ENCODE data around the gene GPR84. TPM values are rescaled to one million over a fixed set of nuclear protein-coding genes. Genes with fewer than 3 reads are reported as not detected.
A peak's percentile ranks its signal among the peaks of the same experiment; 100 is the strongest.

GPR84 gene
- total and polyA plus RNA-seq, 2 experiments from 2014 or later, result not detected

DNA sequence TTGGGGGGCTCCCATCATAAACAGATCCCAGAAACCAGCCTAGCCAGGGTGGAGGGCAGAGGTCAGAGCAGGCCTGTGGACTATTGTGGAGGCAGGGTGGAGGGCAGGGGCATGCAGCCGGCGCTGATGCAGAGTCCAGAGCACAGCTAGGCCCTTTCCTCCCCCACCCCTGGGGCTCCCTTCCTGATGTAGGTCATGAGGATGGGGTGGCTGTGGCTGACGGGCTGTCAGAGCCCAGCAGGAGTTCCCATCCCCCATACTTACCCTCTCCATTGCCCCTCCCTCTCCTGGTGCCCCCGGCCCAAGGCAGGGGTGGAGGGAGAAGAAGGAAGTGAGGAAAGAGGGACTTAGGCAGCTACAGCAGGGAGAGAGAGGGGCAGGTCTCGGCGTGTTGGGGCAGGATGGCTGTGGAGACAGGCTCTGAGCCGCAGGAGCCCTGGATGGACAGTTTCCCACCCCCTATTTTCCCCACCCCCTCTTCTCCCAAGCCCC lies 25.9 kb upstream of the GPR84 start:
- Histone ChIP-seq H3K36me3 (ENCODE audit: insufficient read depth) (no peaks in the 10 kb centered on the region), H3K27me3 (ENCODE audit: insufficient read depth) (peaks cover 18% of the 10 kb centered on the region), H3K79me2 (replicated peaks; ENCODE audit: insufficient read depth) (no peaks in the 10 kb centered on the region), H3K4me1 (ENCODE audit: insufficient read depth) (peaks cover 75% of the 10 kb centered on the region), H2AFZ (no peak overlapping the region; the same call in 1 of the 2 replicates), H3K9me2 (ENCODE audit: insufficient read depth) (0 out of 2 replicates have a peak, but pooled peaks cover 9% of the 10 kb centered on the region), H3F3A (replicated peaks; ENCODE audit: low read depth) (peaks cover 13% of the 10 kb centered on the region; the same call in 1 of the 2 replicates), H3K27ac (ENCODE audit: low read depth) (no peak overlapping the region), H3K4me2 (peak overlapping the region; percentile 97), H4K20me1 (replicated peaks; ENCODE audit: insufficient read depth) (no peaks in the 10 kb centered on the region; the same call in 1 of the 2 replicates), H3K4me3 (peak overlapping the region; percentile 98)
- ATAC-seq (peak; percentile 18), DNase-seq (ENCODE audit: low spot score) (peak; percentile 52)
- H3K9me3 Mint-ChIP-seq, result no peaks in the 10 kb centered on the region
- H3K36me3 Mint-ChIP-seq (ENCODE audit: low read depth), result peaks cover 8% of the 10 kb centered on the region
- TF ChIP-seq EZH2phosphoT487 (IDR thresholded peaks at IDR 0.05; ENCODE audit: unreplicated experiment), result no peak
- TF ChIP-seq ETS1 (IDR thresholded peaks at IDR 0.05), result no peak
- no peak for TF ChIP-seq CTCF (conservative IDR thresholded peaks at IDR 0.05; ENCODE audit: low read depth in 2 of 2)
- TF ChIP-seq CREB1 (CRISPR knock-in tag; IDR thresholded peaks at IDR 0.05; ENCODE audit: low read depth), result no peak
- no peak overlapping the region; the same call in 1 of the 2 replicates for H3K27ac Mint-ChIP-seq
- H3K4me3 Mint-ChIP-seq, result peak overlapping the region; percentile 81
- H3K4me1 Mint-ChIP-seq, result peaks cover 74% of the 10 kb centered on the region
- peaks cover 23% of the 10 kb centered on the region for H3K27me3 Mint-ChIP-seq (ENCODE audit: insufficient read depth, low read depth, poor library complexity)

GRCh38 chr12:54389607-54390175 lies 25.4 kb upstream of the GPR84 start:
- peaks cover 80% of the 10 kb centered on the region for H3K4me1 Mint-ChIP-seq
- Histone ChIP-seq H3K79me2 (replicated peaks; ENCODE audit: insufficient read depth) (no peaks in the 10 kb centered on the region), H3K4me2 (peak overlapping the region; percentile 97)
- TF ChIP-seq STAT1 (IDR thresholded peaks at IDR 0.05; ENCODE audit: unreplicated experiment) (no peak), EZH2 (IDR thresholded peaks at IDR 0.05; ENCODE audit: low read depth, unreplicated experiment) (no peak), ZNF114 (CRISPR knock-in tag; IDR thresholded peaks at IDR 0.05) (no peak), ETS1 (IDR thresholded peaks at IDR 0.05) (no peak), JUNB (IDR thresholded peaks at IDR 0.05; ENCODE audit: unreplicated experiment) (no peak), CTCF (conservative IDR thresholded peaks at IDR 0.05; ENCODE audit: low read depth in 2 of 2) (no peak), NANOG (IDR thresholded peaks at IDR 0.05; ENCODE audit: borderline replicate concordance) (no peak)
- TF ChIP-seq, protein P1, sequence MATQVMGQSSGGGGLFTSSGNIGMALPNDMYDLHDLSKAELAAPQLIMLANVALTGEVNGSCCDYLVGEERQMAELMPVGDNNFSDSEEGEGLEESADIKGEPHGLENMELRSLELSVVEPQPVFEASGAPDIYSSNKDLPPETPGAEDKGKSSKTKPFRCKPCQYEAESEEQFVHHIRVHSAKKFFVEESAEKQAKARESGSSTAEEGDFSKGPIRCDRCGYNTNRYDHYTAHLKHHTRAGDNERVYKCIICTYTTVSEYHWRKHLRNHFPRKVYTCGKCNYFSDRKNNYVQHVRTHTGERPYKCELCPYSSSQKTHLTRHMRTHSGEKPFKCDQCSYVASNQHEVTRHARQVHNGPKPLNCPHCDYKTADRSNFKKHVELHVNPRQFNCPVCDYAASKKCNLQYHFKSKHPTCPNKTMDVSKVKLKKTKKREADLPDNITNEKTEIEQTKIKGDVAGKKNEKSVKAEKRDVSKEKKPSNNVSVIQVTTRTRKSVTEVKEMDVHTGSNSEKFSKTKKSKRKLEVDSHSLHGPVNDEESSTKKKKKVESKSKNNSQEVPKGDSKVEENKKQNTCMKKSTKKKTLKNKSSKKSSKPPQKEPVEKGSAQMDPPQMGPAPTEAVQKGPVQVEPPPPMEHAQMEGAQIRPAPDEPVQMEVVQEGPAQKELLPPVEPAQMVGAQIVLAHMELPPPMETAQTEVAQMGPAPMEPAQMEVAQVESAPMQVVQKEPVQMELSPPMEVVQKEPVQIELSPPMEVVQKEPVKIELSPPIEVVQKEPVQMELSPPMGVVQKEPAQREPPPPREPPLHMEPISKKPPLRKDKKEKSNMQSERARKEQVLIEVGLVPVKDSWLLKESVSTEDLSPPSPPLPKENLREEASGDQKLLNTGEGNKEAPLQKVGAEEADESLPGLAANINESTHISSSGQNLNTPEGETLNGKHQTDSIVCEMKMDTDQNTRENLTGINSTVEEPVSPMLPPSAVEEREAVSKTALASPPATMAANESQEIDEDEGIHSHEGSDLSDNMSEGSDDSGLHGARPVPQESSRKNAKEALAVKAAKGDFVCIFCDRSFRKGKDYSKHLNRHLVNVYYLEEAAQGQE (IDR thresholded peaks at IDR 0.05; ENCODE audit: unreplicated experiment), result no peak

More at GRCh38 chr12:54389607-54390175, 25.4 kb upstream of the GPR84 start:
- Histone ChIP-seq H2AFZ (no peak overlapping the region), H3F3A (replicated peaks; ENCODE audit: low read depth) (peaks cover 13% of the 10 kb centered on the region; the same call in 1 of the 2 replicates), H3K9me2 (ENCODE audit: insufficient read depth) (0 out of 2 replicates have a peak, but pooled peaks cover 9% of the 10 kb centered on the region), H3K27ac (ENCODE audit: low read depth) (no peak overlapping the region), H4K20me1 (replicated peaks; ENCODE audit: insufficient read depth) (no peaks in the 10 kb centered on the region), H3K4me3 (peak overlapping the region; percentile 98), H3K27me3 (ENCODE audit: insufficient read depth) (peaks cover 18% of the 10 kb centered on the region), H3K4me1 (ENCODE audit: insufficient read depth) (peaks cover 80% of the 10 kb centered on the region), H3K36me3 (ENCODE audit: insufficient read depth) (no peaks in the 10 kb centered on the region)
- H3K4me3 Mint-ChIP-seq, result peak overlapping the region; percentile 81
- H3K9me3 Mint-ChIP-seq, result no peaks in the 10 kb centered on the region
- peaks cover 4% of the 10 kb centered on the region for H3K36me3 Mint-ChIP-seq (ENCODE audit: low read depth)
- H3K27me3 Mint-ChIP-seq (ENCODE audit: insufficient read depth, low read depth, poor library complexity), result peaks cover 21% of the 10 kb centered on the region
- no peak for DNase-seq (ENCODE audit: low spot score)
- no peak overlapping the region for H3K27ac Mint-ChIP-seq
- ATAC-seq, result no peak
